OCI-LY1 (cell line): Measurements from ENCODE around the gene UFD1.

Experiments
- EZH2 ChIP-seq: fragments of 200-600 bp; sonication (generic), shearing (Covaris generic); IDR thresholded peaks from 2 replicates; pipeline ENCODE4 v1.8.0; 2017; ENCODE audit warnings: borderline replicate concordance, mixed run types, mild to moderate bottlenecking, antibody characterized with exemption, low read length, moderate library complexity, mixed read lengths
- TF ChIP-seq, protein P1 (sequence below): fragments of 200-600 bp; sonication (generic), shearing (Covaris generic); IDR thresholded peaks from 2 replicates; pipeline ENCODE4 v1.5.1; 2017; ENCODE audit warnings: mild to moderate bottlenecking, antibody characterized with exemption, low read length, moderate library complexity, mixed read lengths

DNA sequence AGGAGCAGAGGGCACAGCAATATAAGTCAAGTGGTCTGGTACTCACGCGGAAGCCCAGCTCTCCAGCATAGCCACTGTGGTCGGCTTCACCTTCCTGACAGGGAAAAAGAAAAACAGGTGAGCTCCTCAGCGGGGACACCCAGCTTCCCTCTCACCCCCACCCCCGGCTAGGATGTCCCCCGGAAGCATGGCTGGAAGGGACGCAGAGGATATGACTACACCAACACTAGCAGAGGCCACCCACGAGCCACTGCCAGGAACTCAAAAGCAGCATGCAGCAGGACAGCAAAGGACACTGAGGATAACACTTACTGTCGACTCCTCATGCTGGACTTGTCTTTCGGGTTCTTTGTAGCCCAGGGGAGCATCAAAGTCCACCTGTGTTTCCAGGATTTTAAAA, 22.5 kb downstream of the UFD1 start:
- TF ChIP-seq, protein P1, sequence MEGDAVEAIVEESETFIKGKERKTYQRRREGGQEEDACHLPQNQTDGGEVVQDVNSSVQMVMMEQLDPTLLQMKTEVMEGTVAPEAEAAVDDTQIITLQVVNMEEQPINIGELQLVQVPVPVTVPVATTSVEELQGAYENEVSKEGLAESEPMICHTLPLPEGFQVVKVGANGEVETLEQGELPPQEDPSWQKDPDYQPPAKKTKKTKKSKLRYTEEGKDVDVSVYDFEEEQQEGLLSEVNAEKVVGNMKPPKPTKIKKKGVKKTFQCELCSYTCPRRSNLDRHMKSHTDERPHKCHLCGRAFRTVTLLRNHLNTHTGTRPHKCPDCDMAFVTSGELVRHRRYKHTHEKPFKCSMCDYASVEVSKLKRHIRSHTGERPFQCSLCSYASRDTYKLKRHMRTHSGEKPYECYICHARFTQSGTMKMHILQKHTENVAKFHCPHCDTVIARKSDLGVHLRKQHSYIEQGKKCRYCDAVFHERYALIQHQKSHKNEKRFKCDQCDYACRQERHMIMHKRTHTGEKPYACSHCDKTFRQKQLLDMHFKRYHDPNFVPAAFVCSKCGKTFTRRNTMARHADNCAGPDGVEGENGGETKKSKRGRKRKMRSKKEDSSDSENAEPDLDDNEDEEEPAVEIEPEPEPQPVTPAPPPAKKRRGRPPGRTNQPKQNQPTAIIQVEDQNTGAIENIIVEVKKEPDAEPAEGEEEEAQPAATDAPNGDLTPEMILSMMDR, result no peak
- TF ChIP-seq EZH2, result no peak
